ENCODE measurements around the gene CDC20.
"Not testable (repeated sequence)": the region's sequence is repeated elsewhere in the genome, so short reads cannot be mapped to it uniquely, and the experiment has no call there.

The CDC20 gene

DNA sequence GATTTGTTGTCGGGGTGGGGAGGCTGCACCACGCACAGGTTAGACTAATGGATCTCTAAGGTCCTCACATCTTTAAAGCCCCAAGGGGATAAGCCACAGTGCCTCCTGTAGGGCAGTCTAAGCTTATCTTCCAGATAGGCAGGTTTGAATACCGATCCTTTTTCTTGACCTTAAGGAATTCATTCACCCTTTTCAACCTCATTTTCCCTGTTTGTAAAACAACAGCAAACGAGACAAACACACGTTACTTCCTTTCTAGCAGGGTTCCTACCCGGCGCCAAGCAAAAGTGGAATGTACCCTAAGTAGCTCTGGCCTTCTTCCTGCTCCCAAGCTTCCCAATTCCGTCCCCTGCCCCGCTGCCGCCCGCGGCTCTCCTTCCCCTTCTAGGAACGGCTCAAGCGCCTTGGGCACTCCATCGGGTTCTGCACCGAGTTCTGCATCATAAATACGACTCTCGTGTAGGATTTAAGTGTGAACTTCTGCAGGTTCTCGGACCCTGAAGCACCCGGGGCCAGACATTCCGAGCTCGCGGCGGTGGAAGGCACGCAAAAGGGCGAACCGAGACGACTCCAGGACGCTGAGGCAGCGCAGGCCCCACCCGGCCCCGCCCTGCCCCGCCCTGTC lies 548 bp upstream of the CDC20 start:
- no peak for DNase-seq

GRCh38 chr1:43359696-43360095 lies 915 bp downstream of the CDC20 start:
- DNase-seq = no peak

DNA sequence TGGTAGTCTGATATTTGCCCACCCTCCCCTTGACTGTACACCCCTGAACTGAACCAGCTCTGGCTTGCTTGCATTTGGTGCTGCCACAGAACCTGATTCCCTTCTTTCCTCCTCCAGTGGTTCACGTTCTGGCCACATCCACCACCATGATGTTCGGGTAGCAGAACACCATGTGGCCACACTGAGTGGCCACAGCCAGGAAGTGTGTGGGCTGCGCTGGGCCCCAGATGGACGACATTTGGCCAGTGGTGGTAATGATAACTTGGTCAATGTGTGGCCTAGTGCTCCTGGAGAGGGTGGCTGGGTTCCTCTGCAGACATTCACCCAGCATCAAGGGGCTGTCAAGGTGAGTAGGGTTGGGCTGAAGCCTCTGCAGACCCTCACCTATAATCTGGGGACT lies 1.8 kb downstream of the CDC20 start:
- no peak for DNase-seq

DNA sequence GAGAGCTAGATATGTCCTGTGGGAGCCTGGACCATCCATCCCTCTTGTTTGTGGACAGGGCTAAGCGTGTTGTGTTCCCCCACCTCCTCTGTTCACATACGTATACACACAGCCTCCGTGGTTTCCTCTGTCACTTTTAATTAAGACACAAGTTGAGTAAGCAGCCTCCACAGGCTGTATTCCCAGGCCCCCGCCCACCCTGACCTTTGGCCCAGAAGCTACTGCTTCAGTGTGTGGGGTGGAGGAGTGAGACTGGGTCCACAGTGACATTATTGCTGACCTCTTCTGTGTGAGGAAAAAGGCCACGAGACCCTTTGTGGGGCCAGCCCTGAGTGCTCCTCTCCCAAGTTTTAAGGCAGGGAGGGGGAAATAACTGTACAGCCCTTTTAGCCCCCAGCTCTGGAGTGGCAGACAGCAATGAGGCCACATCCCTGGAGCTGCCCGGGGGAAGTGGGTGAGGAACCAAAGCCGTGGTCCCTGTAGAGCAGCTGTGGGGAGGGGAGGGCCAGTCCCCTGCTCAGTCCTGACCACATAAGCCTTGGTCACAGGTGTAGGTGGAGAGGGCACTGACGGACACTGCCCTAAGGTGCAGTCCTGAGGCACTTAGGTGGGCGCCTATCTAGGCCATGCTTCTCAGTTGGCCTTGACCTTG lies 4.6 kb downstream of the CDC20 start:
- DNase-seq = no peak

- DNase-seq = no peak
Observed at GRCh38 chr1:43363935-43364525, 5.2 kb downstream of the CDC20 start.

GRCh38 chr1:43365678-43366077 lies 6.9 kb downstream of the CDC20 start:
- DNase-seq = no peak

DNA sequence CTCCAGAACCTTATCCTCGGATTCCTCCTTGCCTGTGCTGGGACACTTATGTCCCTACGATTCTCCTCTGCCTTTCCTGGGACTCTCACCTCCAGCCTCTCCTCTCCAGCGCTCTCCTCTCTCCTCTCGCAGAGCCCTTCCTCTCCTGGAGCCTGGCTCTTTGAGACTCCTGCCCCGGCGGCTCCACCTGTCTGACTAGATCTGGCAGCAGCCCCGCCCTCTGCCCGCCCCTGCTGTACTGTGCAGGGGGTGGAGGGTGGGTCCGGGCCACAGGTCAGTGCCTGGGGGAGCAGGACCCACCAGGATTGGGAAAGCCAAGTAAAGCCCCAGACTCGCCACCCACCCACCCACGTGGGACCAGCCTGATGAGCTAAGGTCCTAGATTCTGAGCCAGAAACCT lies 7.4 kb downstream of the CDC20 start:
- no peak for DNase-seq

- no peak for DNase-seq
Observed at GRCh38 chr1:43366601-43367025, 7.8 kb downstream of the CDC20 start.

- DNase-seq = no peak
Observed at GRCh38 chr1:43367026-43367903, 8.5 kb downstream of the CDC20 start.

GRCh38 chr1:43367904-43368645 lies 9.3 kb downstream of the CDC20 start, which contains the start of gene ELOVL1:
Gene ELOVL1 (minus strand): TSS chr1:43368011. CDS start chr1:43365609, 2,402 bp downstream.
- DNase-seq = peak; percentile 74

- DNase-seq = no peak
Observed at GRCh38 chr1:43368646-43369020, 9.9 kb downstream of the CDC20 start.

GRCh38 chr1:43369779-43370178 lies 11.0 kb downstream of the CDC20 start:
- not testable (repeated sequence) for DNase-seq

DNA sequence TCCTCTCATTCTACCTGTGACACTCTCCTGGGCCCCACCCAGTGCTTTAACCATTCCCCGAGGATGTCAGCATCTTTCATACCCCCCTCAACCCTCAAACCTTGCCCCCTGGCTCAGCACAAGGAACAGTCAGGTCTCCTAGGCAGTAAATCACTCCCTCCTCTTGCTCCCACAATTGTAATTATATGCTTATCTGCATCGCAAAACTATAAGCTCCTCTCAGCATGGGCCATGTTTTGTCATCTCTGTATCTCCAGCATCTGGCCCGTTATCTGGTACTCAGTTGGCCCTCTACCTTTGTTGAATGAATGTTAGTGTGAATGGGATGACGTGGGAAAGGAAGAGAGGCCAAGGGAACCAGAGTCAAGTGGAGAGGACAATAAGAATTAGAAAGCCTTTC lies 11.8 kb downstream of the CDC20 start:
- no peak for DNase-seq

DNA sequence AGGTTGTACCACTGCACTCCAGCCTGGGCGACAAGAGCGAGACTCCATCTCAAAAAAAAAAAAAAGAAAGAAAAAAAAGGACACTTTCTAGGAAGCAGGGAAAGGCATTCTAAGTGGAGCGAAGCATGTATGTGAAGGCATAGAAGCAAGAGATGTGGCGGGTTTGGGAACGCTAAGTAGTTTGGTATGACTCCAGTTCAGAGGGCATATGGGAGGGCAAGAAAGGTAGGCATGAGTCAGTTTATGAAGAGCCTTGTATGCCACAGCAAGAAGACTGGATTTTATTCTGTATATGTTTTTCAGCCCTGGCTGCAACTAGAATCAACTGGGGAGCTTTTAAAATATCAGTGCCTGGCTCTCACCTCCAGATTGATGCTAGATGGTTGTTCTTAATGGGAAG lies 13.4 kb downstream of the CDC20 start:
- DNase-seq = no peak

DNA sequence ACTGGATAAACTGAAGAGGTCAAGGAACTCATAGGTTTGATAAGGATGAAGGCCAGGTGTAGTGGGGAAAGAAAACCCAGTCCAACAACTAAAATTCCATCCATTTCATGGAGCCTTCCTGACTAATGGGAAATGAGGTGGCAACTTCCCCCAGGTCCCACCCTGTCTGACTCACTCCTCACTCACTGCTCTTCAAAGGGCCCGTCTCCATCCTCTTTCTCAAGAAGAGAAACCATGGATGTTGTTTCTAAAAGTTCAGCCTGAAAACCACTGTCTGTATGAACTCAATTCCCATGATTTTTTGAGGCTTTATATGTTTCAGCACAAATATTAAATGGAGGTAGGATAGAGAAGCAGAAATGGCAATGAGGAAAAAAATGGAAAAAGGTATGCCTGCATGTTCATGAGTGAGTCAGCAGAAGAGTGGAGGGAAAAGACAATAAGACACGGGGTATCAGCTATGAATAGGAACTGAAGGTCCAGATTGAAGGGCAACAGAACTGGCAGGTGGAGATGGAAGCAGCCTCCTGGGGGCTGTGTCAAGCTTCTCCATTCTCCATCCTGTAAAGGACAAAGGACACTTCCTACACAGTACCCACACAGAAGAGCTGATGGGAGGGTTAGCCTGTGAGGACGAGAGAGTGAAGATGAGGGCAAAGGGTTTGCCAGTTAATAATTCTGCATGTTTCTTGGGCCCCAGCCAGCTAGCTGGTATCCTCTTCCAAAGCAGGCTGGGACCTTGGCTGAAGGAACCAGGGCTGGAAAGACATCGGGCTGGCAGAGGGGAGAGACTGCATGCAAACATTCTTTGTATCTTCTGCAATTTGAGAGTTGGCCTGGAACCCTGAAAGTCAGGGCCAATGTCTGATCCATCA lies 14.5 kb downstream of the CDC20 start:
- DNase-seq = no peak

DNA sequence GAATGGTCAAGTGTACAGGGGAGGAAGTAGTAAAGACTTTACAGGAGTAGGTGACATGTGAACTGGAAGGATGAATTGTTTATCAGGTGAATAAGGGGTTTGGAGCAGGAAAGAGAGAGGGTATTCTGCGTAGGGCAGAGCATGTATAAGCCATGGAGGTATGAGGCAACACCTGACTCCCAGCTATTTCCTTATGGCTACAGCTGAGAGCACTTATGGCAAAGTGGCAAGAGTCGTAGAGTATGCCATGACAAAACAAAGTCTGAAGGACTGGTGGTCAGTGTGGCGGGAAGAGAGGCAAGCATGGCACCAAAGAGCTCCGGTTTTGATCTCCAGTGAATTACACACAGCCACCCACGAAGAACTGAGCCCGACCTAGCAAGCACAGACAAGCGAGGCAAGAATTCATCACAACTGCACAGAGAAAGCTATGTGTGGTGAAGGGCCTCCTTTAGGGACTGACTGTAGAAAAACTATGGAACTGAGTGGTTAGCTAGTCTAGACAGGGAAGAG lies 18.0 kb downstream of the CDC20 start:
- no peak for DNase-seq

- no peak for DNase-seq
Observed at GRCh38 chr1:43377831-43378230, 19.1 kb downstream of the CDC20 start.

DNA sequence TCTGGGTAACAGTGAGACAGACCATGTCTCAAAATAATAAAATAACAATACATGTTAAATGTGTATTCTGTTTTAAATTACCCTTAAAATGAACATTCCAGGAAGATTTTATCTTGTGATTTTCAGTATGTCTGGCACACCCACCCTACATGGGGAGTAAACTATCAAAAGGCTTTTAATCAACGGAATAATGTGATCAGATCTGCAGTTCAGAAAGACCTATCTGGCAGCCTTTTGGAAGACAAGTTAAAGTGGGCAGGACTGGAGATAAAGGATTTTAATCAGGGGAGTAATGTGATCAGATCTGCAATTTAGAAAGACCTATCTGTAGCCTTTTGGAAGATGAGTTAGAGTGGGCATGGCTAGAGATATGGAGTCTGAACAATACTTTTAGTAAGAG lies 20.7 kb downstream of the CDC20 start:
- DNase-seq = no peak

GRCh38 chr1:43381612-43382011 lies 22.8 kb downstream of the CDC20 start:
- DNase-seq = no peak

- no peak for DNase-seq
Observed at GRCh38 chr1:43382027-43382779, 23.4 kb downstream of the CDC20 start.

DNA sequence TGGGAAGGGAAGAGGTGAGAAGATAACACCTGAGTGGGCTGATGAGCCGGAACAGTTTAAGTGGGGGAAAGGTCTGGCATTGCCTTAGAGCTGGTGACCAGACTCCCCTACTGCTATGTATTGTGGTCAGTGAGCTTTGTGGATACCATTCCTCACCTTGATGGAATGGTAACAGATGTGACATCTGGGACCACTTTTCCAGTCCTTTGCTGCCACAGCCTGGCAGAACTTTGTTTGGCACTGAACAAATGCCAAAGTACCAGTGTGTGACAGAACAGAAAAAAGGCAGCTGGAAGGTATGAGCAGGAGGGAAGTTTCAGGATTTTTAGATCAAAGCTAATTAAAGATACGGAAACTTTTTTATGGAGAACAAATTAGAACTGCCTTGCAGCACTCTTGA lies 24.7 kb downstream of the CDC20 start:
- DNase-seq = no peak

All from effector CD4-positive, alpha-beta T cell (primary cell).